GM21526 (cell line): ENCODE measurements around the gene OMA1.
"Not testable (repeated sequence)": the region's sequence is repeated elsewhere in the genome, so short reads cannot be mapped to it uniquely, and the experiment has no call there.

ENCODE experiments used
- ATAC-seq: cut with Tn5 transposase; IDR thresholded peaks from one replicate; pipeline ENCODE4 v1.9.1; 2021; ENCODE audit warnings: moderate library complexity; ENCODE audit not compliant: unreplicated experiment, low FRiP score

Gene OMA1

DNA sequence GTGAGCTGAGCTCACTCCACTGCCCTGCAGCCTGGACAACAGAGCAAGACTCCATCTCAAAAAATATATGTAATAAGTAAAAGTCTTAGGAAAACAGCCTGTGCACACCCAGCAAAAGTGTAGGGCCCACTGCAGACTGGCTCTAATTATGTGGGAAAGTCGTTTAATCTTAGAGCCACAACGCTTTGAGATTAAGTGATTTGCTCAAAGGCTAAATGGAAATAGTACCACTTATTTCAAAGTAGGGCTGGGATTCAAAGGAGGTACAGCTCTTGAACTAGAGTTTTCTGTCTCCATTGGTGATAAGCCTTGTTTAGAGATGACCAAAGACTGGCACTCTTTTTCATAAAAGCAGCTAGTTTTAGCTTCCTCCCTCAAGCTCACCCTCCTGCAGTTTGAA lies 28.3 kb upstream of the OMA1 start:
- no peak for ATAC-seq

DNA sequence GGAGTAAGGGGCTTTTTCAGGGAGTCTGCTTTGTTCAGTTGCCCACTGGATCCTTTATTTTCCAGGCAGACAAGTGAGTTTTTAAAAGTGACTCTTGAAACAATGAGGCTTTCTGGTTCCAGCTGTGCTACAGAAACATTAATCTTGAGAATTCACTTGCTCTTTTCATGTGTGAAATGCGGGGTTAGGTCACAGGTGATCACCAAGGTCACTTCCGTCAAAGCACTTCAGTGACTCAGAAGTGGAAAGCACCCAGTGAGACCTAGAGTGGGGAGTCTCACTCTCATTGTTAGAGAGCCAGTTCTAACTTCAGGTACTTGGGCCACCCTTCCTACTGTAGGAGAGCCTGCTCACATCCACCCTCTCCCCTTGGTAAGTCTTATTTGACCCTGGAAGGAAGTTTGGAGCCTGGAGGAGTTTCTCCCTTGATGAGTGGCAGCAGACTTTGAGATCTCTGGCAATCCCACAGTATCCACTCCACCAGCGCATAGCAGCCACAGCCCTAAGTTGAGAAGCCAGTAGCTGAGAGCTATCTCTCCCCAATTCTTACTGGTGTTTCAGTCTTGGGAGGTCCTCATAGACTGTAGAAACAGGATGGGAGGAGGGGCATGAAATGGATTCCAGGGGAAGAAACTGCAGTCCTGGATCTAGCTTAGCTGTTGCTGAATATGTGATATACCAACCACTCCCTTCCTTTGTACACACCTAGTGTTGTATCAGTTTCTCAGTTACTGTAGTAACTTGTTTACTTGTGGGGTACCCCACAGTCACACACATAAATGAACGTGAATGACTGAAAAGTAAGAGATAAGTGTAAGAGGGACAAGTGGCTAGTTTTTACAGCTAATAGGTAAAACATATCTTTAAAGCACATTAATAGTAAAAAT lies 27.4 kb upstream of the OMA1 start:
- peak; percentile 98 for ATAC-seq

DNA sequence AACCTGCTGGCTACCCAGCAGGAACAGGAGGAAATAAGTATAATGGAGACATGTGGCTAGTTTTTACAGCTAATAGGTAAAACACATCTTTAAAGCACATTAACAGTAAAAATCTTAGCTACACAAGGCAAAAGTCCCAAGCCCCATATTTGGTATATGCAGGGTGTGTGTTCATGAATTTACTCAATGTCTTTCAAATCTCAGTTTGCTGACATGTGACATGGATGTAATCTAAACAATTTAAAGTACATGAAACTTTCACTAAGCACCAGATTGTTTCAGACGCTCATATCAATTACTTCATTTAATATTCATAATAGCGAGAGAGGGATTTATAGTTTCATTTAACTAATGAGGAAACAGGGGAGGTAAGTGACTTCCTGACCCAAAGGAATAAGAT lies 26.6 kb upstream of the OMA1 start:
- no peak for ATAC-seq

DNA sequence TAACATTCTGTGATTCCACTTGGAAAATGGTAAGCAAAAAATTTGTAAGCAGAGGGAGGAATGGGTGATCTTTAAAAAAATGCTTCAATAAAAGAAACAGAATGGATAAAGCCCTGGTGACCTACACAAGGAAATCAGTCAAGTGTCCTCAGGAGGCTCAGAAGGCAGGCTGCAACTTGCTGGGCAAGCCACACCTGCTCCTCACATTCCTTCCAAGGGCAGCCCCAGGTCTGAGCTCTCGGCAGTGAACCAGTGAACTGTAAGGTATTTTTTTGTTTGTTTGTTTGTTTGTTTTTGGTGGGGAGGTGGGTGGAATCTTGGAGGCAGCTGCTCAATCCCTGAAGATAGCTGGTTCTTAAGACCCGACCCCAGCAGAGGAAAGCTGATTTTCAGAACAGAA lies 26.2 kb upstream of the OMA1 start:
- ATAC-seq, result no peak

DNA sequence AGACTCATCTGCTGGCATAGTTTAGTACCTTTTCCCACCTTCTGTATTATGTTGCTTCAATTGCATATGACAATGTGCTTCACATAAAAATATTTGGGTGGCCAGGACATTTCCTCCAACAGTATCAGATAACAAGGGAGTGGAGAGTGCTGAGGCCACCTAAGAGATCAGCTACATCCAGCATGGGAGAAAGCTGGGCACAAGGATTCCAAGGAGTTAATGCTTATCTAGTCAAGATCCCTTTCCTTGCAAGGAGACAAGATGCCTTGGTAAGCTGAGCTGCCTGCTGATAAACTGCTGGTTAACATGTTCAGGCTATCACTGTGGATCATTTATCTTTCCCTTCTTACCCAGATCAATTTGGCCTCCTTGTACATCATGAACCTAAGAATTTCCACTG lies 25.1 kb upstream of the OMA1 start:
- ATAC-seq, result no peak

DNA sequence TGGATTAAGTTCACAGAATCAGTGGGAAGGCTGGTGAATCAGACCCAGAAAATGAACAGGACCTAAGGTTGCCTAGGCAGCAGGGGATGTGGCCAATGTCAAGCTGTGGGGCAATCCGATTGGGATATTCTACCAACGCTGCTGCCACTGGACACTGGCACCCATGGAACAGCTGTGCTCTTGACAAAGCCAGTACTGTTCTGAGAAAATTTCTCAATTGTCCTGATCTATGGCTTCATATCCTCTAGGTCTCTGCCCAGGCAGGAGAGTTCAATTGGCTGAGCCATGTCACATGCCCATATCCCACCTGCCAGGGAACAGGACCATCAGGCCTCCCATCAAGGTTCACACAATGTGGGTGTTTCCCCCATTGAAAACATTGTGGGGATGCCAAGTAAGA lies 24.3 kb upstream of the OMA1 start:
- no peak for ATAC-seq

DNA sequence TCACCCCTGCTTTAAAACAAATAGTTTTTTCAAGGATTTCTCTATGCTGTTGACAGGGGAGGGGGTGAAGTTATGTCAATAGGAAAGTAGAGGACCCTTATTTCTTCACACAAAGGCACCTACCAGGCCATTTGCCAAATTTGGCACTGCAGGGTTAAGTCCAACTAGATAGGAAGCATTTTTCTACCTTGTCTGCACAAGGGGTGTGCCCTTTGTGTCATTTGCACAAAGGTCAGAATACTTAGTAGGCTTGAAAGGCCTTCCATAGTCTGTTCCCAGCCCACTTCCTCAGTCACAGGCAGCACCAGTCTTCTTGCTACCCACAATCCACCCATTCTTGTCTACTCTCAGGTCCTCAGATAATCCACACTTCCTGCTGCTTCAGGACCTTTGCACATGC lies 23.6 kb upstream of the OMA1 start:
- ATAC-seq, result no peak

DNA sequence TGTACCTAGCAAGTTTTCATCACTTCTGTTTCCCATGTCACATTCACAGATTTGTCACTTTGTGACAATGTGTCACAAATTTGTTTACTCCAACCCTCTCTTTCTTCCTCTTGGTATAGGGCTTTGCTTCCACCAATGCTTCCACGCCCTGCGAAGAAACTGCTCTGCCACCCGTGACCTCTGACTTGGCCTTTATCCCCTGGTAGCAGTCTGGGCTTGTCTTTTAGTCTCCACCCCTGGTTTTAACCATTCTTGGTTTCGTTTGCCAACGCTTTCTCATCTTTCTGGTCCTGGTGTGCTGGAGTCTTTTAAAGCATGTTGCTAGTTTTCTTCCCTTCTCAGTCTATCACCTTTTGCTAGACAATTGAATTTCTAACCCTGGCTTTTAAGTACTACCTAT lies 22.4 kb upstream of the OMA1 start:
- no peak for ATAC-seq

DNA sequence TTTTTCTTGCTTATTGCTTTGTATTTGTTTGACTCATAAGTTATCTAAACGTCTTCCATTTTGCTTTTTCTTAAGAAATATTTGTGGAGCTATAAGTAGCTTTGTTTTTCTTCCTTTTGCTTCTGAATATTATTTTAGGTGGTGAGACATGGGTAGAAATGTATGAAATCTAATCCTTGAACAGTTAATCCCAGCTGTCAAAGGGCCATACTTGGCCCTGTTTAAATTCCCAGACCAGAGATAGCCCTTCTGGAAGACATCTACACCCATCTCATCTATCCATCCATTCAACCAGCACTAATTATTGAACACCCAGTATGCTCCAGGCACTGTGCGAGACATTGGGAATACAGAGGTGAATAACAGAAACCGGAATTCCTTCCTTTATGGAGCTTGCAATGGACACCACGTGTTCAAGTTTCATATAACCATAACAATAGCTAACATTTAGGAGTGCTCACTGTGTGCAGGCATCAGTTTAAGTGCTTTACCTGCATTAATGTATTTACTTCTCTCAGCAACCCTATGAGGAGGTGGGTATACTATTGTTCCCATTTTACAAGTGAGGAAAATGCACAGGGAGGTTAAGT lies 21.8 kb upstream of the OMA1 start:
- ATAC-seq, result no peak

DNA sequence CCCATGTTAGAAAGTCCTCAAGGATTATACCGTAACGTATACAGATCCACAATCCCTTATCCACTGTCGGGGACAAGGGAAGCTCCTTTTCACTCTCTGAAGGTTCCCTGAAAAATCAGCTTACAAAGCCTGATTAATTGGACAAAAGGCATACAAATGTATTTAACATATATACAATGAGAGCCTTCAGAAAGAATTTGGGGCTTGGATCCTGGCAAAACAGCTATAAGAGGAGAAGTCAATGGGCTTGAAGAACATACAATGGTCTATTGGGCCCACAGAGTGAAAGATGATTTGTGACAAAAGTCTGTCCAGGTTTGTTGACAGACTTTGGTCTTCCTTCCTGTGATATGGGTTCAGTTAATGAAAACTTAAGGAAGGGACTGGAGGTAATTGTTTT lies 19.8 kb upstream of the OMA1 start:
- no peak for ATAC-seq

DNA sequence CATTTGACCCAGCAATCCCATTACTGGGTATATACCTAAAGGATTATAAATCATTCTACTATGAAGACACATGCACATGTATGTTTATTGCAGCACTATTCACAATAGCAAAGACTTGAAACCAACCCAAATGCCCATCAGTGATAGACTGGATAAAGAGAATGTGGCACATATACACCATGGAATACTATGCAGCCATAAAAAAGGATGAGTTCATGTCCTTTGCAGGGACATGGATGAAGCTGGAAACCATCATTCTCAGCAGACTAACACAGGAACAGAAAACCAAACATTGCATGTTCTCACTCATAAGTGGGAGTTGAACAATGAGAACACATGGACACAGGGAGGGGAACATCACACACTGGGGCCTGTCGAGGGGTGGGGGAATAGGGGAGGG lies 17.2 kb upstream of the OMA1 start:
- ATAC-seq, result not testable (repeated sequence)

DNA sequence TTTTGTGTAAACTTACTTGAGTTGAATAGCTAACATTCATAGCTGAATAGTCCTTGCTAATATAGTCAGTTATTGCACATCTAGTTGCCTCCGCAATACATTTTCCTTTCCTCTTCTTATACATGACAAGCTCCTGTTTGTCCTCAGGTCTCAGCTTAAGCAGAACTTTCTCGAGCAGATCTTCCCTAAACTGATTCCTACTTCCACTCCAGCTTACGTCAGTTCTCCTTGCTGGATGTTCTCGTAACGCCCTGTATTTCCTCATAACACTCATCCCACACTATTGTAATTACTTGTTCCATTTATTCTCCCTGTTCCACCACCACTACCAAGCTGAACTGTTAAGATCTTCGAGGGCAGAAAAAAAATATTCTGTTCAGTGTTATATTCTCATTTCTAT lies 15.1 kb upstream of the OMA1 start:
- ATAC-seq, result no peak

DNA sequence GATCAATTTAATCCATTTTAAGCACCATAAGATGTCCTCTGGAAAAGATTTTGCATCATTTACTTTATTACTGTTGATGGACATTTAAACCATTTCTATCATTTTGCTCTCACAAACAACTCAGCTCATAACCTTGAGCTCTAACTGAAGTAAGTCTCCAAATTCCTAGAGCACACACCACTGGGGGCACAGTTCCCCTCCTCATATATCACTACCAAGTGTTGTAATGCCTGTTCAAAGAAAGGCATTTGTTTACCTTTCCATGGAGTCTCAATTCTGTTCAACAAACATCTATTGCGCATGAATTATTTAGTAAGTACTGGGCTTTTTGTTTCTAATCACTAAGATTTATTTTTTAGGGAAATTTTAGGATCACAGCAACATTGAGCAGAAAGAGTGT lies 8.9 kb upstream of the OMA1 start:
- no peak for ATAC-seq

DNA sequence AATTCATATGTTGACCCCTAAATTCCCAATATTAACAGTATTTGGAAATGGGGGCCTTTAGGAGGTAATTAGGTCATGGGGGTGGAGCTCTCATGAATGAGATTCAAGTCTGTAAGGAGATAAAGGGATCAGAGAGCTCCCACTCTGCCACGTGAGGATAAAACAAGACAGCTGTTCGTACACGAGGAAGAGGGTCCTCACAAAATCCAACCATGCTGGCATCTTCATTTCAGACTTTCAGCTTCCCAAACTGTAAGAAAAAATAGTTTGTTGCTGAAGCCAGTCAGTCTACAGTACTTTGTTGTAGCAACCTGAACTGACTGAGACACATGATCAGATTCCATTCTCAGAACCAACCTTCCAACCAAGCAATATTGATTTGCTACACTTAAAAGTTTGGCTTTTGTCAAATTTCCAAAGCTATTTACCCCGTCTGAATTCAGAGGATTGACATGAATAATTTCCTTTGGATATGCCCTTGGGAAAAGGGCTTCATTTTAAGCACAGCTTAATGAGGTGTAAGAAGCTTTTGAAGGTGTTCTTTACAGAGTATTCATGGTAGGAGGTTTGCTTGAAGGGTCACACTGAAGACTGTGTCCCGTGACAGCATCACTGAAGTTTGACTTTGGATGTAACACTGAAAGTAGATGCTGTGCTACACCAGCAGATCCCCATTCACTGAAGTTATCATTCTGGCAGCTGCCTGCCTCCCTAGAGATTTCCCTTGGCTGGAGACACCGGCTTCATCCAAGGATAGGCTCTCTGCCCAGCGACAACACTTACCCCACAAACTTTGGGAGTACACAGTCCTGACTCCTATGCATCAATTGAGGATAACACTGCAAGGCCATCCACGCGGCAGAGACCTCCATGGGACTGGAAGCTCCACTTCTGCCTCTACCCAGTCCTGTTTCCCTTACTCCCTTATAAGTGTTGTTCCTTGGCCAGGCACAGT lies 4.9 kb upstream of the OMA1 start:
- no peak for ATAC-seq

DNA sequence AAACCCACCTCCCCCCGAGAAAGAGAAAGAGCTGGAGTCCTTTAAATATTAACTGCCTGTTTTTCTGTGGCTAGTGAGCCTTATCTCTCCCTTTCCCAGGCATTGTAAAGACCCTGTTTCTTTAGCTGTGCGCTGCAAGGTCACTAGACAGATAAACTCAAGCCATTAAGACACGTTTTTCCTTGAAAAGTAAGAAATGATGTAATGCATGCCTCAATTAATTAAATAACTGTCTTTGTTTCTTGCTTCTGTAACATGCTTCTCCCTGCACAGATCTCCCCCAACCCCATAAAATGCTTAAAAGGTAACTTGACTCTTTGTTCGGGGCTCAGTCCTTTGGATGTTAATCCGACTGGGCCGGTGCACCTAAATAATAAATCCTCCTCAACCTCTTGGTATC lies 2.8 kb upstream of the OMA1 start:
- ATAC-seq, result not testable (repeated sequence)

DNA sequence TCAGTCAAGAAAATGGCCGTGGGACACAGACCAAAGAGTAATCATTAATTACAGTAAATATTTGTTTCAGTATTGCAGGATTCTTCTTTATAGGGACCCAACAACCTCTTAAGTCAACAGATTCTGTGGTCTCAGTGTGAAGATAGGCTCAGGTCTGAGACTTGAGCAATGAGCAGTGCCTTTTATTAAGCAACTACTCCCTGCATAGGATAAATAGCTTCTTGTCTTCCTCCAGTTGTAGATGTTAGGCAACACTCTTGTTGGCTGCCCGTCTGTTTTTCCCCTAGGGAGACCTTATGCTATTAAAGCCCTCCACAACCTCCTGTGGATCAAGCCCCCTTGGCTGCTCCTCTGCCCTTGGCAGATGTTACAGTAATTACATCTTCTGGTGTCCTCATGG lies 1.8 kb upstream of the OMA1 start:
- no peak for ATAC-seq

DNA sequence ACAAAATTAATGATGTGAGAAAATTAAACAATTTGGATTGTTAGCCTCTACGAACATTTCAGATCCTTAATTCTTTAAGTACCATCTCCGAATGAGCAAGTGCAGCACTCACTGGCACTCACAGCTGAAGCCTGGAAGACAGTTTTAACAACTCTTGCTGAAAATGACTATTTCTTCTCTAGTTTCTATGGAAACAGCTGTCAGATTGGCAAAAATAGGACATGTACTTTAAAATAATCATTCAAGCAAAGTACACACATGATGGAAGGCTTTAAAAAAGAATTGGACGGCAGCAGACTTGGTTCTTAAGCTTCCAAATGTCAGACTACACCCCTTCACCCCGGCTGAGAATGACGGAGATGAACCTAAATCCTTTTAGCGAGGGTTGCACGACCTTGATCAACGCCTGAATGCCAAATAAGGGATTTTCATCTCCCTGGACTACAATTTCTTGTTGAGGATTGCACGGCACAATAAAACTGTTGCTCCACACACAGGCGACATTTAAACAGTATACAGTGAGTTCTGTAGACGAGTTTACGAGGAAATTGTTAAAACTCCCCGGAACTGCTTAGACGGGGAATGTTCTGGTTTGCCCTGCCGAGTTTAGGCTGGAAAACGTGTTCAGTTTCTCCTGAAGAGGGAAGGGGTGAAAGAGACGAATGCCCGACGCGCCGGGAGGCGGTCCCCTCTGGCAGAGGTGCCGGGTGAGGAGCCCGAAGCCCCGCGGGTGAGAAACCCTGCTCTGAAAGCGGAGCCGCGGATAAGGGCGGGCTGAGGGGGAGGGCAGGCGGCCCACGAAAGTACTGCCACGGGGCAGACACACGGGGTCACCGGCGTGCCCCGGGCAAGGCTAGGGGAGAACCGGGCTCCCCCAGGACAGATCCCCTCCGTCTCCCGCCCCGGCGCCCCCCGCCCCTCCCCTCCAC lies 671 bp downstream of the OMA1 start:
- ATAC-seq, result peak; percentile 57

DNA sequence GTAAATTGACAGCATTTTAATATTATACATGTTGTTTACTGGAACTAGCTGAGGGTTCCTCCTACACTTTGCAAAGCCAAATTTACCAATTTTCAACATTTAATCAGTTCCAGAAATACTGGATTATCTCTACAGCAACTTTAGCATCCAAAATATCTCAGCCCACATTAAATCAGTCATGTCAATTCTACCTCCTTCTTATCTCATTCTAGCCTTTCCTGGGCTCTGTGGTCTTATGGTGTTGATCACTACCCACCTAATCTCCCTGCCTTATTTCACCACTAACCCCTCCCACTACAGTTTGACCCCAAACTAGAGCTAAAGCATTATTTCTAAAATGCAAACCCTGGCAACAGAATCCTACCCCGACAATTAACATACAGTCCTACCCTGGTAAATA lies 3.3 kb downstream of the OMA1 start:
- ATAC-seq, result no peak

DNA sequence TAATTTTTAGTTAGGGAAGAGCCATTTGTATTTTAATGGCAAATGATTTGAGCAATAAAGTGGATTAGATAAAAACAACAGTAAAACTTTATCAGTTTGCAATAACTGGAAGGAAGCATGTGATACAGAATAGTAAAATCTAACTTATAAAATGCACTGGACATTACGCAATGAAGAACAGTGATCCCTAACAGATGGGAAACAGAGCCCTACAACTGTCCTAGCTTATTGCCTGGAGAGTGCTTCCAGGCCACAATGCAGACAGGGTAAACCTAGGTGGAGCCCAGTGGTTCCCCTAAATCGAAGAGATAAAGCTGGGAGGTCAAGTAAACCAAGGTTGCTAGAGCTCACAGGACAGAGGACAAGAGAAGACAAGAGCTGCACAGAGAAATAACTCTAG lies 7.0 kb downstream of the OMA1 start:
- ATAC-seq, result no peak

DNA sequence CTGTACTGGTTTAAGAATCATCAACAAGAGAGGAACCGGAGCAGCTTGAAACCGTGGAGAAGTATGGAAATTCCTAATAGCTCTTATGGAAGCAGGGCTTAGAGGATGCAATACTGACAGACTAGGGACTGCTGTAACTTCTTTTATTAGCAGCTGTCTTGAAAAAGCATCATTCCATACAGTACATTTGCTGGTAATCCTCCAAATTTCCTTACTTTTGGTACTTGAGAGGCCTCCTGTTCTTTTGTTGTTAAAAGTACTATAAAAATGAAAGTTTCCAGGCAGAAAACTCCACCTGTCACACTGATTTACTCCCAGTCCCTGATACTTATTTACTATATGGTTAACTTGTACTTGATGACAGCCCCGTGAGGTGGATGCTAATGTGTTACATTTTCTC lies 7.7 kb downstream of the OMA1 start:
- no peak for ATAC-seq
